GM21515 (cell line): ENCODE measurements around the gene PQBP1.

Experiments
- ATAC-seq: cut with Tn5 transposase; IDR thresholded peaks from one replicate; pipeline ENCODE4 v1.9.1; 2021; ENCODE audit not compliant: unreplicated experiment

Gene PQBP1

DNA sequence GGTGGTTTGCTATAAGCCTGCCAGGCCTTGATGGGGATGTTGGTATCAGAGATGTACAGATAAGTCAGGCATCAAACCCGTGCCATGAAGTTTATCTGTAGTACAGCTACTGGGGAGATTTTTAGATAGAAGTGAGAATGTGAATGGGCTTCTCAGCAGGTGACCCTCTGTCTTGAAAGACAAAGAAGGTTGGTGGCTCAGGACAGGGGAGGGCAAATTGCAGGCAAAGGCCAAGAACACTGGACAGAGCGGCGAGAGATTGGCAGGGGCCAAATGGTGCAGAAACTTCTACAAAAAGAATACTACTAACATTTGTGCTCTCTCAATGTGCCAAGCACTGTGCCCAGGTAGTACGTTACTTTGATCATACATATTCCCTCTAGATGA, 23.0 kb downstream of the PQBP1 start:
- no peak for ATAC-seq

GRCh38 chrX:48923771-48924170, 26.0 kb downstream of the PQBP1 start:
- ATAC-seq: no peak

DNA sequence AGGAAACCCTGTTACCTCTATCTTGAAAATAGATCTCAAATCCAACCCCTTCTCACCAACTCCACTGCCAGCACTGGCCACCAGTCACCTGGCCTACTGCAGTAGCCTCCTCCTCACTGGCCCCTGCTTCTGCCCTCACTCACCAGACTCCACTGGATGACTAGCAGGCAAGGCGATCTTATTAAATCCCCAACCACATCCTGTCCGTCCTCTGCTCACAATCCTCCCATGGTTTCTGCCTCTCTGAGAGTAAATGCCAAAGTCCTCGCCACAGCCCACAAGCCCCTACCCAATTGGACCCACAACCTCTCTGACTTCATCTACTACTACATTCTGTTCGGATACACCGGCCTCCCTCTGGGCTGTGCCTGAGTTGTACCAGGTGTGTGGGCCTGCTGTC, 26.5 kb downstream of the PQBP1 start:
- no peak for ATAC-seq

DNA sequence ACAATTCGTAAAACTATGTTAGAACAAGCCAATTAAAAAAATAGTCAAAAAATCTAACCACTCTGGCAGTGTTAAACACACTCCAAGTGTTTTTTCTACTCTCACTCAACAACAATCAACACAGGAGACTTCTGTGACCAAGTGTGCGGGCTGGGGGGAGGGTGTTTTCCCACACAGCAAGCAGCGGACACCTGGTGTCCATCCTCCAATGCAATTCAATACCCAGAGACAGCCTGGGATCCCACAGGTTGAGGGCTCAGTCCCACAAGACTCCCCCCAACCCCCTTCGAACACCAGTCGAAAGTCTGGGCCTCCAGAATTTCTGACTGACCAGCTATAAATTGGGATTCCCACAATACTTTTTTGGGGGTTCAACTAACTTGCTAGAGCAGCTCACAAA, 29.4 kb downstream of the PQBP1 start:
- ATAC-seq: no peak

- no peak for ATAC-seq
Observed at GRCh38 chrX:48927736-48928382, 30.1 kb downstream of the PQBP1 start.

DNA sequence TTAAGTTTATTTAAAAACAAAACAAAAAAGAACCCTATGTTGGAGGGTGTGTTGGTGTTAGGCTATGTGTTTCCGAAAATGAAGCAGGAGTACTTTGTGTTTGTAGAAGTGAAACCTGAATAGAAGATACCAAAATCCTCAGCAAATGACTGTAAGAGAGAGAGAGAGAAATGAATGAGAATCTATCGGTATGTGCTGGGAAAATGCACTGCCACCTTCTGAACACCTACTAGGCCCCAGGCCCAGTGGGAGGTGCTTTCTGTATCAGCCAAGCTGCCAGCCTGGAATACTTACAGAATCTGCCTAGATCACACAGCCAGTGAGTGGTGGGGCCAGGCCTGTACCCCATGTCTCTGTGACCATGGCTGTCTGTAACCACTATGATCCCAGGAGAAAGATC, 36.0 kb downstream of the PQBP1 start:
- ATAC-seq: no peak

DNA sequence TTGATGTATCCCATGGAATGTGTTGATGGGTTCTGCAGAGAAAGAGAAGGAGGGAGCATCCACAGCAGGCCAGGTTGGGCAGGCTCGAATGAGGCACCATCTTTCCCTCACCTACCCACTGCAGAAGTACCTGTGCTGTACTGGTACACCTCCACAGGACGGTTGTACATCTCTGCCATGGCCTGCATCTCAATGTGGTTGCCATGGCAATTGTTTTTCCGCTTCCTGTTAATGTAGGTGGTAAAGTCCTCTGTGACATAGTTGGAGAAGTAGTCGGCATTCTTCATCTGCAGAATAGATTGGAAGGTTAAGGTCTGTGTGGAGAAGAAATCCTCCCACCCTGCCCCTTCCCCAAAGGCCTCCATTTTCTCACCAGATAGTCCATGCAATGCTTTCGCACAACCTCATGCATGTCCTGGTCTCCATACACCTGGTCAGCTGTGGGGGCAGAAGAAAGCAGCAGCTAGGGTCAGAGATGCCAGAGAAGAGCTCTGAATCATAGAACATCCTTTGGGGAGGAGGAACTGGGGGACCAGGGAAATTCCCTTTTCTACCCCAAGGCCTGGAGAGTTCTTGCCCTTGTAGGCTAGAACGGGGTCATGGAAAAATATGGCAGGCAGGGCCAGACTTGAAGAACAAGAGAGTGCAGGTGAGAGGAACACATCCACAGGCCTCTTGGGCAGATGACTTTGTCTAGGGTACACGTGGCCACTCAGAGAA, 37.0 kb downstream of the PQBP1 start:
- ATAC-seq: no peak

GRCh38 chrX:48935301-48935670, 37.6 kb downstream of the PQBP1 start:
- no peak for ATAC-seq

- no peak for ATAC-seq
Observed at GRCh38 chrX:48936429-48937053, 38.8 kb downstream of the PQBP1 start.

GRCh38 chrX:48937054-48937907, 39.6 kb downstream of the PQBP1 start:
- peak; percentile 64 for ATAC-seq

GRCh38 chrX:48938721-48939425, 41.1 kb downstream of the PQBP1 start:
- ATAC-seq: peak; percentile 50

DNA sequence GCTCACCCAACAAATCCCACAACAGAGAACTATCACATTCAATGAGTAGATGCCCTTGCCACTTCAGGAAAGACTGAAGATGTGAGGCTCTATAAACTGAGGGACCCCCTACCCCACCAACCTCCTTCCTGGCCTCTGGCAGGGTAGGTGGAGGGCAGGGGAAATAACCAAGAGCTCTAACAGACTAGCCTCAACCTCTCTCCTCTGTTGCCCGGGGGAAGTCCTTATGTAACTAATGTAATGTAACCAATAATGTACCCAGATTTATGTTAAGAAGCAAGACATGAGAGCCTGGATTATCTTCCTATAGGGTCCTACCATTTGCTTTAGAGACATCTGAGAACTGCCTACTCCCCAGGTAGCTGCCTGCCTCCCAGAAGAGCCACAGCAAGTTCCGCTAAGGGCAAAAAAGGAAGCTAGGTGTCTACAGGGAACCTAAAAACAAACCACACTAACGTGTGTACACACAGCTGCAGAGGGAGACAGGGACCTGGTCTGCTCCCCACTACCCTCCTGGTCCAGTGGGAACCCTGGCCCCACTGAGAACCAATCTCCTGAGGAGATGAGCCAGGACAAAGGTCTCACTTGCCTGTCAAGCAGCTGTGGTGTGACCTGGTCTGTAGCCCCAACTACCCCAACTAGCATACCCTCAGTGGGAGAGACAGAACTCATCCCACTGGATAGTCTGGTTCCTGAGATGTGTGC, 41.9 kb downstream of the PQBP1 start:
- no peak for ATAC-seq

DNA sequence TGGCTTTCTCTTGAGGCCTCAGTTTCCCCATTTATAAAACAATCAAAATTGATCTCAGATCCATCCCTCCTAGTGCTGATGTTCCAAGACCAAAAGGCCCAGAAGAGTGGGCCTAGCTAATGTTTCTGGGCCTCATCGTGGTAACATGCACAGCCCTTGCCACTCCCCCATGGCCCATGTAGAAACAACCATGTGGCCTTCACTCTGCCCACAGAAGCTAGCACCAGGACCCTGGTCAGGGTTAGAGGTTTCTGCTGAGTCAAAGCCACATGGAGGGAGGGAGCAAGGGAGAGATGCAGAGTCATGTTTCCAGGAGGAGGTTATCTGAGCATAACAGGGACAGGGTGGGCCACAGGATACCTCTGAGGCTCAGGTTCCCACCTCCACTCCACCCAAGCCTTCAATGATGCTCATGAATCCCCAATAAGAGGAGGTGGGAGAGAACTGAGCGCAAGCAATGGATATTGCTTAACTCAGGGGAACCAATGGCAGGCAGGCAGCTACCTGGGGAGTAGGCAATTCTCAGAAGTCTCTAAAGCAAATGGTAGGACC, 42.8 kb downstream of the PQBP1 start:
- ATAC-seq: no peak

- ATAC-seq: no peak
Observed at GRCh38 chrX:48942895-48943294, 45.2 kb downstream of the PQBP1 start.

DNA sequence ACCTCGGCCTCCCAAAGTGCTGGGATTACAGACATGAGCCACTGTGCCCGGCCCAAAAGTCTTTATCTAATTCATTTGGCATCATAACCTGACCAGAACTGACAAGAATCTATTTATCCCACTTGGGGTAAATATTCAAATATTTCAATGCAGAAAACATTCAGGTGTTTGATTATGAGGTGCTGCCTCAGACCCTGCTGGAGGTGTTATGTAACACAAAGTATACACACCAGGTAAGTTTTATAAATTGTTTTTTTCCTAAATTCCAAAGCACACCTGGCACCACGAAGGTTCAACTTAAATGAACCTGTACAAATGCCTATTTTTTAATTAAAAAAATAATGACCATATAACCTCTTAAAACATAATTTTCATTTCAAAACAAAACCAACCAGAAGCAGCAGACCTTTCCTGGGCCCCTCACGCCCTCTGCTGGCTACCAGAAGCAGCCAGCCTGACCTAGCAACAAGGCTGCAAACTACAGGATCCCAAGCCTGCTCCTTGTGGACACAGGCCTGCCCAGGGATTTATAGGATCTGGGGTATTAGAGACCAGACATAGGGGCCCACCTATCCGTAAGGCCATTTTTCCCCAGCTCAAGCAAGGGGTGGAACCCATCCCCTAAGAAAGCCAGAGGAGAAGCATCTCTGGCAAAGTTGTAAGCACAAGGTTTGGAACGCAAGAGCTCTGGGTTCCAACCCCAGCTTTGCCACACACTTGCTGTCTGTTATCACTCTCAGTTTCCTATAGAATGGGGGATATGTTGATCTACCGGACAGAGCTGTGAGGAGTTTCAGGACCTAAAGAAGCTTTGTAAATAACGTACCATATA, 48.0 kb downstream of the PQBP1 start:
- ATAC-seq: no peak

GRCh38 chrX:48948589-48948988, 50.9 kb downstream of the PQBP1 start:
- no peak for ATAC-seq
